GM13976 (cell line): ENCODE measurements around the gene CLIC5.

Source experiments
- DNase-seq: peaks from one replicate; pipeline ENCODE4 v3.0.0; 2012; ENCODE audit warnings: low spot score
- CTCF ChIP-seq: IDR thresholded peaks from 2 replicates; pipeline ENCODE4 v1.5.1; 2012; ENCODE audit warnings: borderline replicate concordance, mild to moderate bottlenecking; ENCODE audit not compliant: insufficient read depth; ENCODE audit errors: extremely low read depth, missing control alignments, control extremely low read depth
- in situ Hi-C: fragments of 300-500 bp; cut with MboI; formaldehyde crosslinking; loops from one replicate; pipeline ENCODE4 v1.12.0; 2022; ENCODE audit warnings: low sequenced_read_pairs, mixed read lengths, inconsistent platforms; ENCODE audit not compliant: unreplicated experiment

CLIC5 gene

GRCh38 chr6:45965007-45965406, 50.7 kb downstream of the CLIC5 start:
- TF ChIP-seq CTCF, result no peak
- no peak for DNase-seq
- in situ Hi-C loops, result no loop called here

GRCh38 chr6:45964300-45964699, 51.4 kb downstream of the CLIC5 start:
- in situ Hi-C loops, result no loop called here
- no peak for DNase-seq
- no peak for TF ChIP-seq CTCF

GRCh38 chr6:45963896-45964295, 51.8 kb downstream of the CLIC5 start:
- DNase-seq, result no peak
- in situ Hi-C loops, result no loop called here
- no peak for TF ChIP-seq CTCF

- in situ Hi-C loops, result no loop called here
- TF ChIP-seq CTCF, result no peak
- no peak for DNase-seq
Observed at GRCh38 chr6:45961125-45961524, 54.5 kb downstream of the CLIC5 start.

- in situ Hi-C loops, result no loop called here
- TF ChIP-seq CTCF, result no peak
- DNase-seq, result no peak
Observed at GRCh38 chr6:45959534-45960145, 56.0 kb downstream of the CLIC5 start.

GRCh38 chr6:45956663-45957062, 59.0 kb downstream of the CLIC5 start:
- DNase-seq, result no peak
- in situ Hi-C loops, result no loop called here
- TF ChIP-seq CTCF, result no peak
